HCT116 (cell line): ENCODE measurements around the gene CCR6. TPM values are rescaled to one million over a fixed set of nuclear protein-coding genes. Genes with fewer than 3 reads are reported as not detected.

Source experiments
- ATAC-seq: fragments of 200-7000 bp; cut with Tn5 transposase; 2 replicates; pipeline ENCODE4 v1.9.1; 2020; ENCODE audit warnings: mild to moderate bottlenecking, moderate library complexity
- BruUV-seq: library from RNA; stranded (reverse); fragments of 400-500 nt; replicated peaks from 2 replicates; lab custom pipeline; 2021; lab: Mats Ljungman, UMichigan
- CTCF ChIA-PET: fragments of 300-600 bp; sonication (Branson Sonifier 250); formaldehyde crosslinking; loops from one replicate; lab custom pipeline; 2021; ENCODE audit warnings: antibody characterized with exemption; lab: Charles Lee
- POLR2A ChIA-PET: fragments of 300-600, 350-600 bp; sonication (Branson Sonifier 250); formaldehyde crosslinking; loops from one replicate; lab custom pipeline; 2021; ENCODE audit warnings: antibody characterized with exemption; lab: Charles Lee
- RAD21 ChIA-PET, 2 experiments: fragments of 300-600 bp; sonication (Branson Sonifier 250); formaldehyde crosslinking; loops; one replicate each; lab custom pipeline; 2023; ENCODE audit warnings: low total read pairs in 2 of 2; ENCODE audit not compliant: uncharacterized antibody in 2 of 2, unreplicated experiment in 2 of 2, low non-redundant PET in 1 of 2; lab: Charles Lee
- DNase-seq: peaks from one replicate; pipeline ENCODE4 v3.0.0-alpha.2; 2010; ENCODE audit warnings: low read depth, low spot score
- H2AFZ ChIP-seq: fragments of 200-600 bp; shearing (Covaris generic), sonication (generic); 2 replicates; pipeline ENCODE4 v1.6.1; 2017; ENCODE audit warnings: low read depth, mixed run types, mixed read lengths, antibody characterized with exemption, low read length; ENCODE audit not compliant: poor library complexity, severe bottlenecking
- H3K27ac ChIP-seq: 2 replicates; pipeline ENCODE4 v1.5.1; 2012; ENCODE audit warnings: low read depth, low read length
- H3K27me3 ChIP-seq: fragments of 200-600 bp; sonication (generic); 2 replicates; pipeline ENCODE4 v1.6.1; 2016; ENCODE audit warnings: mixed run types, low read length, mixed read lengths; ENCODE audit not compliant: insufficient read depth
- H3K36me3 ChIP-seq, 2 experiments: fragments of 200-500 bp in 1 of 2; fragments of 200-600 bp in 1 of 2; sonication (Bioruptor generic) in 1 of 2; sonication (generic) in 1 of 2; 2 replicates each; pipeline versions ENCODE4 v1.5.1 to v1.6.1; 2014 to 2016; ENCODE audit warnings: low read length in 2 of 2, inconsistent platforms in 1 of 2, mixed read lengths in 1 of 2, mixed run types in 1 of 2; ENCODE audit not compliant: insufficient read depth in 2 of 2, control insufficient read depth in 1 of 2
- H3K4me1 ChIP-seq, 2 experiments: fragments of 200-600 bp in 1 of 2; sonication (generic) in 1 of 2; 2 replicates each; pipeline versions ENCODE4 v1.5.1 to v1.6.1; 2012 to 2017; ENCODE audit warnings: low read length in 2 of 2, inconsistent platforms in 1 of 2, mild to moderate bottlenecking in 1 of 2, mixed read lengths in 1 of 2, mixed run types in 1 of 2, moderate library complexity in 1 of 2; ENCODE audit not compliant: insufficient read depth in 2 of 2, control insufficient read depth in 1 of 2
- H3K4me2 ChIP-seq: fragments of 200-600 bp; sonication (generic); 2 replicates; pipeline ENCODE4 v1.6.1; 2017; ENCODE audit warnings: mixed run types, low read length, mixed read lengths
- H3K4me3 ChIP-seq, 2 experiments: fragments of 200-600 bp in 1 of 2; sonication (generic) in 1 of 2; replicated peaks in 1 of 2; 2 replicates each; pipeline ENCODE4 v1.5.1; 2011 to 2016; ENCODE audit warnings: low read length in 2 of 2, control low read depth in 1 of 2, low read depth in 1 of 2, mild to moderate bottlenecking in 1 of 2, mixed read lengths in 1 of 2, mixed run types in 1 of 2
- H3K79me2 ChIP-seq: fragments of 200-600 bp; sonication (generic); 2 replicates; pipeline ENCODE4 v1.6.1; 2017; ENCODE audit warnings: mild to moderate bottlenecking, mixed run types, low read length, moderate library complexity, mixed read lengths; ENCODE audit not compliant: insufficient read depth
- H3K9ac ChIP-seq: fragments of 200-600 bp; sonication (generic); 2 replicates; pipeline ENCODE4 v1.6.1; 2016; ENCODE audit warnings: low read length, mixed read lengths
- H3K9me2 ChIP-seq: fragments of 200-600 bp; sonication (generic), shearing (Covaris generic); 2 replicates; pipeline ENCODE4 v1.6.1; 2017; ENCODE audit warnings: mixed run types, mild to moderate bottlenecking, moderate library complexity; ENCODE audit not compliant: insufficient read depth
- H3K9me3 ChIP-seq, 2 experiments: fragments of 200-500 bp in 1 of 2; fragments of 200-600 bp in 1 of 2; sonication (Bioruptor generic) in 1 of 2; sonication (generic) in 1 of 2; 2 replicates each; pipeline ENCODE4 v1.6.1; 2014 to 2017; ENCODE audit warnings: low read length in 2 of 2, mixed read lengths in 2 of 2, inconsistent platforms in 1 of 2, low read depth in 1 of 2, mild to moderate bottlenecking in 1 of 2, mixed run types in 1 of 2, moderate library complexity in 1 of 2; ENCODE audit not compliant: control insufficient read depth in 1 of 2, insufficient read depth in 1 of 2
- H4K20me1 ChIP-seq: fragments of 200-600 bp; sonication (generic), shearing (Covaris generic); 2 replicates; pipeline ENCODE4 v1.6.1; 2017; ENCODE audit warnings: mixed run types, mild to moderate bottlenecking, moderate library complexity; ENCODE audit not compliant: insufficient read depth
- CEBPB ChIP-seq: IDR thresholded peaks from 2 replicates; pipeline ENCODE4 v1.6.1; 2012; ENCODE audit warnings: low read depth
- EGR1 ChIP-seq: IDR thresholded peaks from 2 replicates; pipeline ENCODE4 v1.6.1; 2012; ENCODE audit warnings: low read depth
- EZH2 ChIP-seq: fragments of 200-600 bp; sonication (generic); IDR thresholded peaks from 2 replicates; pipeline ENCODE4 v1.6.1; 2017; ENCODE audit warnings: antibody characterized with exemption, mixed run types
- FOSL1 ChIP-seq: IDR thresholded peaks from 2 replicates; pipeline ENCODE4 v1.6.1; 2012; ENCODE audit warnings: low read depth
- JUND ChIP-seq: IDR thresholded peaks from 2 replicates; pipeline ENCODE4 v1.6.1; 2012
- POLR2A ChIP-seq: IDR thresholded peaks from 2 replicates; pipeline ENCODE4 v1.7.0; 2011; ENCODE audit warnings: borderline replicate concordance; ENCODE audit not compliant: insufficient read depth, insufficient read length; ENCODE audit errors: extremely low read depth
- POLR2AphosphoS5 ChIP-seq: IDR thresholded peaks from 2 replicates; pipeline ENCODE4 v1.6.1; 2011; ENCODE audit warnings: mild to moderate bottlenecking, low read depth, low read length, moderate library complexity
- RAD21 ChIP-seq: IDR thresholded peaks from 2 replicates; pipeline ENCODE4 v1.6.1; 2012; ENCODE audit warnings: low read depth, mild to moderate bottlenecking
- SIN3A ChIP-seq: IDR thresholded peaks from 2 replicates; pipeline ENCODE4 v1.6.1; 2012; ENCODE audit warnings: low read depth
- SP1 ChIP-seq: IDR thresholded peaks from 2 replicates; pipeline ENCODE4 v1.6.1; 2012; ENCODE audit warnings: low read depth
- SRF ChIP-seq: IDR thresholded peaks from 2 replicates; pipeline ENCODE4 v1.6.1; 2012; ENCODE audit warnings: low read depth
- YY1 ChIP-seq: IDR thresholded peaks from 2 replicates; pipeline ENCODE4 v1.6.1; 2011; ENCODE audit warnings: low read length, low read depth, moderate library complexity, mild to moderate bottlenecking; ENCODE audit not compliant: insufficient replicate concordance; ENCODE audit errors: extremely low read depth
- ZFX ChIP-seq: fragments of 450-650 bp; IDR thresholded peaks from 2 replicates; pipeline ENCODE4 v1.6.1; 2017
- ZNF274 ChIP-seq: fragments of 200-500 bp; sonication (Bioruptor generic); IDR thresholded peaks from 2 replicates; pipeline ENCODE4 v1.6.1; 2014; ENCODE audit warnings: mild to moderate bottlenecking, low read depth, low read length, inconsistent platforms
- intact Hi-C: fragments of 100-400 bp; cut with micrococcal nuclease; formaldehyde crosslinking; loops from 2 replicates; pipeline ENCODE4 v1.10.0; 2022
- total RNA-seq: library from RNA; stranded (reverse); gene quantifications from one replicate; pipeline ENCODE4 v1.2.1, GENCODE V29; 2021; ENCODE audit not compliant: unreplicated experiment
- TF ChIP-seq, protein P1 (sequence below), 3 experiments: fragments of 200-600 bp in 1 of 3; sonication (generic) in 1 of 3; IDR thresholded peaks in 2 of 3; conservative IDR thresholded peaks in 1 of 3; 2 replicates each; pipeline ENCODE4 v1.5.1; 2012 to 2017; ENCODE audit warnings: low read depth in 2 of 3, low read length in 2 of 3, antibody characterized with exemption in 1 of 3, borderline replicate concordance in 1 of 3, control low read depth in 1 of 3, mild to moderate bottlenecking in 1 of 3, mixed read lengths in 1 of 3, mixed run types in 1 of 3, moderate library complexity in 1 of 3; ENCODE audit not compliant: insufficient read depth in 1 of 3
- TF ChIP-seq, protein P2 (sequence below): IDR thresholded peaks from 2 replicates; pipeline ENCODE4 v1.6.1; 2012

Gene CCR6
- total RNA-seq, 1 experiment from 2014 or later: not detected

DNA sequence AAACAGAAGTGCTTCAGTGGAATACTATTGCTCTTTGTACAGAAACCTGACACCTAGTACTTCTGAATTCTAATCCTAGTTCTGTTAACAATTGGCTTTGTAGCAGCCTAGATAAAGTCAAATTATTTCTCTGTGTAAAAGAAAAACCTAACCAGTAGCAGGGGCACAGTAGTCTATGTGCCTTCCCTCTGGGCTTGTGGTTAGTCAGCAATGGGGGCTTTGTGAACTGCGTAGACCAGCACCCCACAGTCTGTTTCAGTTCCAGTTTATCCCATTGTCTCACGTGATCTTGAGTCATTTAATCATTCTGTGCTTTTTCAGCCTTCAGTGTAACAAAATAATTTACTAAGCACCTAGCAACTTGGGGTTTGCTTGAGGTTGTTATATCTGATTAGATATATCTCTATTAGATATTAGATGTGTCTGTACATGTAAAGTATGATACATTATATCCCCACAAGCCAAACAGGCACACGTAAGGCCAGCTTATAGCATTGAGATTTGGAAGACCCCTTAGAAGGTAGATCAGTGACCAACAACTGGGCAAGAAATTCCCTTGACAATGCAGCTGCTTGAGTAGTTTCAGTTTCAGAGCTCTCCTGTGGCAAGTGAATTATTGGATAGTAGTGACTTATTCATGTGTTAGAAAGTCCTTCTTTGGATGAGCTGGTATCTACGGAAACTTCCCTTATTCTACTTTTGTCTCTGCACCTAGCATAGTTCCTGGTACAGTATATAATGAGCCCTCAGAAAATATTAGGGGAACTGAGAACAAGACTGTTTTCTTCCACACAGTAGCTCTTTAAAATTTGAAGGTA lies 27.9 kb upstream of the CCR6 start:
- Histone ChIP-seq H2AFZ (no peak overlapping the region), H3K9me3 (no peaks in the 10 kb centered on the region), H3K4me3 (no peak overlapping the region), H3K27me3 (no peaks in the 10 kb centered on the region), H3K9ac (no peak overlapping the region), H3K79me2 (no peaks in the 10 kb centered on the region), H3K4me2 (no peak overlapping the region), H3K27ac (no peak overlapping the region), H4K20me1 (no peaks in the 10 kb centered on the region), H3K9me2 (no peaks in the 10 kb centered on the region), H3K36me3 (no peaks in the 10 kb centered on the region), H3K4me1 (no peaks in the 10 kb centered on the region)
- RAD21 ChIA-PET: no interaction called here
- CTCF ChIA-PET: no interaction called here
- ATAC-seq (no peak), DNase-seq (no peak)
- POLR2A ChIA-PET: no interaction called here
- BruUV-seq: no TSS peak
- TF ChIP-seq FOSL1 (no peak), SRF (no peak), JUND (no peak), SP1 (no peak), SIN3A (no peak), YY1 (no peak), POLR2A (no peak), EZH2 (no peak), RAD21 (no peak), ZFX (no peak), ZNF274 (no peak), CEBPB (no peak), POLR2AphosphoS5 (no peak), EGR1 (no peak)
- TF ChIP-seq, protein P1, sequence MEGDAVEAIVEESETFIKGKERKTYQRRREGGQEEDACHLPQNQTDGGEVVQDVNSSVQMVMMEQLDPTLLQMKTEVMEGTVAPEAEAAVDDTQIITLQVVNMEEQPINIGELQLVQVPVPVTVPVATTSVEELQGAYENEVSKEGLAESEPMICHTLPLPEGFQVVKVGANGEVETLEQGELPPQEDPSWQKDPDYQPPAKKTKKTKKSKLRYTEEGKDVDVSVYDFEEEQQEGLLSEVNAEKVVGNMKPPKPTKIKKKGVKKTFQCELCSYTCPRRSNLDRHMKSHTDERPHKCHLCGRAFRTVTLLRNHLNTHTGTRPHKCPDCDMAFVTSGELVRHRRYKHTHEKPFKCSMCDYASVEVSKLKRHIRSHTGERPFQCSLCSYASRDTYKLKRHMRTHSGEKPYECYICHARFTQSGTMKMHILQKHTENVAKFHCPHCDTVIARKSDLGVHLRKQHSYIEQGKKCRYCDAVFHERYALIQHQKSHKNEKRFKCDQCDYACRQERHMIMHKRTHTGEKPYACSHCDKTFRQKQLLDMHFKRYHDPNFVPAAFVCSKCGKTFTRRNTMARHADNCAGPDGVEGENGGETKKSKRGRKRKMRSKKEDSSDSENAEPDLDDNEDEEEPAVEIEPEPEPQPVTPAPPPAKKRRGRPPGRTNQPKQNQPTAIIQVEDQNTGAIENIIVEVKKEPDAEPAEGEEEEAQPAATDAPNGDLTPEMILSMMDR (IDR thresholded peaks at IDR 0.05 in 2 of 3, conservative IDR thresholded peaks at IDR 0.05 in 1 of 3; ENCODE audit: borderline replicate concordance in 1 of 3, insufficient read depth in 1 of 3, low read depth in 2 of 3, low read length in 2 of 3): no peak
- TF ChIP-seq, protein P2, sequence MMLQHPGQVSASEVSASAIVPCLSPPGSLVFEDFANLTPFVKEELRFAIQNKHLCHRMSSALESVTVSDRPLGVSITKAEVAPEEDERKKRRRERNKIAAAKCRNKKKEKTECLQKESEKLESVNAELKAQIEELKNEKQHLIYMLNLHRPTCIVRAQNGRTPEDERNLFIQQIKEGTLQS: no peak
- intact Hi-C loops: no loop called here
